ENCODE measurements around the gene TP73.

GRCh38 chr1:3644273-3644672 is 8.0 kb upstream of the TP73 start:
- TF ChIP-seq POLR2A (IDR thresholded peaks at IDR 0.05; ENCODE audit: low read length) = no peak
- TF ChIP-seq GATA1 (IDR thresholded peaks at IDR 0.05; ENCODE audit: low read depth, low read length) = no peak
